ENCODE results near the gene CNTNAP2. TPM values are rescaled to one million over a fixed set of nuclear protein-coding genes. Genes with fewer than 3 reads are reported as not detected.

The CNTNAP2 gene
- total and polyA plus RNA-seq, 11 donors, result 0.01 to 2.6 (median 0.31) TPM; not detected in 3

- DNase-seq (no peak), ATAC-seq (no peak)
- 80 to 84% (median 82%) methylated on average over 13 of the region's 13 CpGs for WGBS, 4 donors
- TF ChIP-seq POLR2A (IDR thresholded peaks at IDR 0.05), result no peak
- no peaks in the 10 kb centered on the region for H3K36me3 ChIP-seq
- no peak overlapping the region for H3K4me3 ChIP-seq
- no peaks in the 10 kb centered on the region for H3K4me1 ChIP-seq
- H3K9me3 ChIP-seq, result no peaks in the 10 kb centered on the region
- intact Hi-C loops (cut with DNase I), result no loop called here
- no peak overlapping the region for H3K27ac ChIP-seq
- peaks cover 0 to 4% (median 0%) of the 10 kb centered on the region in 9 donors for H3K27me3 ChIP-seq
Measured at GRCh38 chr7:147903536-147904218, 1787.1 kb downstream of the CNTNAP2 start.

DNA sequence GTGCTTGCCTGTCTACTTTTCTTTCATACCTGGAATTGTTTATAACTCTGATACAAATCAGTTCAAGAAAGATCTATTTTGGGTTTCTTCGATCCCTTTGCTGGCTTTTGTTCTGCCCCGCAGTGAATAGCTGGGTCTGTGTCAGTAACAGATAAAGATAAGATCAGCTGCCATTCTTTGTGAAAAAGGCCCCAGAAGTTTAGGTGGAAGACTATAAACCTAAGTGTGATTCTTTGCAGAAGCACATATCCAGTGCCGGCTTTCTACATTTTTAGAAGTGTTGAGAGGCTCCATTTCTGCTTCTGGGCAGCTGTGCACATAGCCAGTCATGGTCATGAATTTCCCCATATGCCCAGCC lies 1787.6 kb downstream of the CNTNAP2 start:
- Histone ChIP-seq H3K4me3 (no peak overlapping the region), H3K27ac (no peak overlapping the region), H3K4me1 (no peaks in the 10 kb centered on the region), H3K9me3 (no peaks in the 10 kb centered on the region), H3K27me3 (peaks cover 0 to 4% (median 0%) of the 10 kb centered on the region in 9 donors), H3K36me3 (no peaks in the 10 kb centered on the region)
- intact Hi-C loops (cut with DNase I), result no loop called here
- TF ChIP-seq, protein P1, sequence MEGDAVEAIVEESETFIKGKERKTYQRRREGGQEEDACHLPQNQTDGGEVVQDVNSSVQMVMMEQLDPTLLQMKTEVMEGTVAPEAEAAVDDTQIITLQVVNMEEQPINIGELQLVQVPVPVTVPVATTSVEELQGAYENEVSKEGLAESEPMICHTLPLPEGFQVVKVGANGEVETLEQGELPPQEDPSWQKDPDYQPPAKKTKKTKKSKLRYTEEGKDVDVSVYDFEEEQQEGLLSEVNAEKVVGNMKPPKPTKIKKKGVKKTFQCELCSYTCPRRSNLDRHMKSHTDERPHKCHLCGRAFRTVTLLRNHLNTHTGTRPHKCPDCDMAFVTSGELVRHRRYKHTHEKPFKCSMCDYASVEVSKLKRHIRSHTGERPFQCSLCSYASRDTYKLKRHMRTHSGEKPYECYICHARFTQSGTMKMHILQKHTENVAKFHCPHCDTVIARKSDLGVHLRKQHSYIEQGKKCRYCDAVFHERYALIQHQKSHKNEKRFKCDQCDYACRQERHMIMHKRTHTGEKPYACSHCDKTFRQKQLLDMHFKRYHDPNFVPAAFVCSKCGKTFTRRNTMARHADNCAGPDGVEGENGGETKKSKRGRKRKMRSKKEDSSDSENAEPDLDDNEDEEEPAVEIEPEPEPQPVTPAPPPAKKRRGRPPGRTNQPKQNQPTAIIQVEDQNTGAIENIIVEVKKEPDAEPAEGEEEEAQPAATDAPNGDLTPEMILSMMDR (IDR thresholded peaks at IDR 0.05), result no peak
- TF ChIP-seq POLR2A (IDR thresholded peaks at IDR 0.05), result no peak
- DNase-seq (no peak), ATAC-seq (no peak)
- WGBS, 4 donors, result 23 to 49% (median 33%) methylated on average over 3 of the region's 3 CpGs

DNA sequence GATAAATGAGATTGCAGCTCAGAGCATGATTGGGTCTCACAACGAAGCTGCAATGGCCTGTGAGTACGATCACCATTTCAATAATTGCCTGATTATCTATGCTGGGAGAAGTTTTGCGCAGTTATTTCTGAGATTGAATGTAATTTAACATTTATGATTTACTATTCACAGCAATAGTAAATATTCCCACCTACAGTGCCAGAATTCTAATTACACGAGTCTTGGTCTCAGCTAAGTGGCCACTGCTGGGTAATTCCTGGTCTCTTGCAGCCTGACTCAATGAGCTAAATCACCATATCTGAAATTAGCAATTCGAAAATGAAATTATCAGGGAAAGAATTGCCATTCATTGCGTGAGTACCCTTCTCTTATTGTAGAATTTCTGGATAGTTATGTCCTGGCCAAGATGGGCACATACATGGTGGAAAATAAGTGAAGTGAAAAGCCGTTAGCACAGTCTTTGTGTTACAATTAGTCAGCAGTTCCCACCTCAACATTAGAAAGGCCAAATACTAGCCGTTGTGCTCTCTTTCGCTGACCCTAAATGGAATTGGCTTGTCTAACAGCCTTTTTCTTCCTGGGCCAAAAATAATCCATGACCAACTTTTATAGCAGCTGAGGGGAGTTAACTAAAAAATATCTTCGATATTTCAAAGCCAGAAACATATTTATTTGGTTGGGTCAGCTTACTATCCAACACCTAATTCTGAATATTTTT lies 1793.0 kb downstream of the CNTNAP2 start:
- H3K36me3 ChIP-seq, result no peaks in the 10 kb centered on the region
- intact Hi-C loops (cut with DNase I), result no loop called here
- ATAC-seq, result no peak
- no peak for DNase-seq
- H3K4me3 ChIP-seq, result no peak overlapping the region
- H3K4me1 ChIP-seq, result peaks cover 0 to 11% (median 0%) of the 10 kb centered on the region in 12 donors
- H3K27me3 ChIP-seq, result peaks cover 0 to 4% (median 0%) of the 10 kb centered on the region in 9 donors
- TF ChIP-seq, protein P1 (IDR thresholded peaks at IDR 0.05), result no peak
- no peak for TF ChIP-seq POLR2A (IDR thresholded peaks at IDR 0.05)
- 77 to 81% (median 79%) methylated on average over 10 of the region's 10 CpGs for WGBS, 4 donors
- H3K9me3 ChIP-seq, result no peaks in the 10 kb centered on the region
- H3K27ac ChIP-seq, result no peak overlapping the region

DNA sequence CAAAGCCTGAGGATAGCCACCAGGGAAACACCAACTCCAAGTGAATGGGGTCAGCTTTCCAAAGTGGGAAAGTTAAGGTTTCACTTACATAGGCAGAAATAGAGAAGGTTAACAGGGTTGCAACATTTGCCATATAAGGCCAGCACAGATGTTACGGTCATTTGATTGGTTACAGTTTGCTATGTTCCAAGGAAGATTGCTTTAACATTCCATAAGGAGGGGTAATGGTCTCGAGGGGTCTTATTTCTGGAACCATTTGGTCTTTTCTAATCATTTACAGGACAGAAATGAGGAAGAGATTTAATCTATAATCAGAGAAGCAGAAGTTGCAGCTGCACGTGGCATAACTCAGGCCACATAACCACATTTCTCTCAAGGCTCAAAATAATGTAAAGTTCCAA lies 1794.6 kb downstream of the CNTNAP2 start:
- intact Hi-C loops (cut with DNase I), result no loop called here
- Histone ChIP-seq H3K9me3 (no peaks in the 10 kb centered on the region), H3K4me1 (peaks cover 0 to 11% (median 0%) of the 10 kb centered on the region in 12 donors), H3K27me3 (no peaks in the 10 kb centered on the region), H3K4me3 (no peak overlapping the region), H3K27ac (no peak overlapping the region), H3K36me3 (no peaks in the 10 kb centered on the region)
- 28 to 37% (median 31%) methylated on average over 3 of the region's 3 CpGs for WGBS, 4 donors
- DNase-seq (no peak), ATAC-seq (no peak)
- TF ChIP-seq POLR2A (IDR thresholded peaks at IDR 0.05), result no peak
- TF ChIP-seq, protein P1 (IDR thresholded peaks at IDR 0.05), result no peak

All from heart left ventricle (tissue), 16 donors.